ENCODE measurements around the gene SLC22A23. TPM values are rescaled to one million over a fixed set of nuclear protein-coding genes. Genes with fewer than 3 reads are reported as not detected.

SLC22A23 gene
- 7.6 TPM for polyA plus RNA-seq (2013, experiment 1 of 4)
- polyA plus RNA-seq (2013, experiment 2 of 4) = 9.1 TPM
- 7.0 TPM for polyA plus RNA-seq (2013, experiment 3 of 4)
- 7.7 TPM for polyA plus RNA-seq (2013, experiment 4 of 4)

- H3K27ac ChIP-seq (ENCODE audit: insufficient read depth, low read depth, low read length, poor library complexity, severe bottlenecking) = no peak within 1 kb of the TSS
- peaks cover 24% of the 10 kb centered on the region for H3K4me1 ChIP-seq (ENCODE audit: control insufficient read depth, insufficient read depth, low read length)
- no peaks in the 10 kb centered on the region for H3K36me3 ChIP-seq (ENCODE audit: control insufficient read depth, insufficient read depth, low read length)
- H3K4me3 ChIP-seq (ENCODE audit: insufficient read depth, low read depth, low read length) = peak within 1 kb of the TSS; percentile 47
- no peaks in the 10 kb centered on the region for H3K9me3 ChIP-seq (ENCODE audit: control insufficient read depth, low read length)
- WGBS, 2 experiments = 0% methylated on average over 92 to 94 of the region's 97 CpGs
- peaks cover 59% of the 10 kb centered on the region for H3K27me3 ChIP-seq (ENCODE audit: control insufficient read depth, insufficient read depth, low read length, poor library complexity, severe bottlenecking)
These were observed at the start of gene SLC22A23 for GRCh38 chr6:3456898-3457709. Gene SLC22A23, minus strand, starts transcription at chr6:3457050. Its CDS starts 491 bp downstream, at chr6:3456559.

- H3K27me3 ChIP-seq (ENCODE audit: control insufficient read depth, insufficient read depth, low read length, poor library complexity, severe bottlenecking) = no peaks in the 10 kb centered on the region
- 90 to 91% methylated on average over 4 of the region's 4 CpGs for WGBS, 2 experiments
- H3K36me3 ChIP-seq (ENCODE audit: control insufficient read depth, insufficient read depth, low read length) = no peaks in the 10 kb centered on the region
- H3K4me3 ChIP-seq (ENCODE audit: insufficient read depth, low read depth, low read length) = no peak overlapping the region
- no peak overlapping the region for H3K27ac ChIP-seq (ENCODE audit: insufficient read depth, low read depth, low read length, poor library complexity, severe bottlenecking)
- peaks cover 17% of the 10 kb centered on the region for H3K4me1 ChIP-seq (ENCODE audit: control insufficient read depth, insufficient read depth, low read length)
- no peaks in the 10 kb centered on the region for H3K9me3 ChIP-seq (ENCODE audit: control insufficient read depth, low read length)
These were observed 49.4 kb upstream of the SLC22A23 start for GRCh38 chr6:3506200-3506599.

DNA sequence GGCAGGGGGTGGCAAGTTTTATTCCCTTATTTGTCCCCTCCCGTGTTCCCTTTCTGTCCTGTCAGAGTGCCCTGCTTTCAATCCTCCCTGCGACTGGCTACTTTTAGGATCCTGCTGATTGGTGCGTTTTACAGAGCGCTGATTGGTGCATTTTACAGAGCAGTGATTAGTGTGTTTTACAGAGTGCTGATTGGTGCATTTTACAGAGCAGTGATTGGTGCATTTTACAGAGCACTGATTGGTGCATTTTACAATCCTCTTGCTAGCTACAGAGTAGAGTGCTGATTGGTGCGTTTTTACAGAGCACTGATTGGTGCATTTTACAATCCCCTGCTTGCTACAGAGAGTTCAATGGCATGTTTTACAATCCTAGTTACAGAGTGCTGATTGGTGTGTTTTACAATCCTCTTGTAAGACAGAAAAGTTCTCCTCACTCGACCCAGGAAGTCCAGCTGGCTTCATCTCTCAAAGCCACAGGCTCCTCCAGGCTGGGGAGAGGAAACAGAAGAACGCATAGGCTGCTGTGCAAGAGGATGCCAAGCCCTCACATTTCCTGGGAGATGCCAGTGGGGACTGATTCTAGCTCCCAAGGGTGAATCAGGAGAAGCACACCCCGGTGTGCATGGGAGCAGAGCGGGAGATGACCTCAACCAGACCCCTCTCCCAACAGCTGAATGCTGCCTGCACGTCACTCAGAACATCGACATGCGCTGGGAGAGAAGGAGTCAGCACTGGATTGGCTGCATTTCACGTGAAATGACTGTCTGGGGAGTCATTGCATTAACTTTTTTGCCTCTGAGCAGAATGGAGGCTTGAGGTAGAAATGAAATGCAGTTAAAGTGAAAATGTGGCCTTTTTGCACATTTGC is 48.3 kb upstream of the SLC22A23 start:
- Histone ChIP-seq H3K9me3 (ENCODE audit: control insufficient read depth, low read length) (no peaks in the 10 kb centered on the region), H3K4me3 (ENCODE audit: insufficient read depth, low read depth, low read length) (no peak overlapping the region), H3K27me3 (ENCODE audit: control insufficient read depth, insufficient read depth, low read length, poor library complexity, severe bottlenecking) (no peaks in the 10 kb centered on the region), H3K36me3 (ENCODE audit: control insufficient read depth, insufficient read depth, low read length) (no peaks in the 10 kb centered on the region), H3K27ac (ENCODE audit: insufficient read depth, low read depth, low read length, poor library complexity, severe bottlenecking) (no peak overlapping the region), H3K4me1 (ENCODE audit: control insufficient read depth, insufficient read depth, low read length) (peaks cover 9% of the 10 kb centered on the region)
- WGBS, 2 experiments = 94 to 95% methylated on average over 13 of the region's 13 CpGs

DNA sequence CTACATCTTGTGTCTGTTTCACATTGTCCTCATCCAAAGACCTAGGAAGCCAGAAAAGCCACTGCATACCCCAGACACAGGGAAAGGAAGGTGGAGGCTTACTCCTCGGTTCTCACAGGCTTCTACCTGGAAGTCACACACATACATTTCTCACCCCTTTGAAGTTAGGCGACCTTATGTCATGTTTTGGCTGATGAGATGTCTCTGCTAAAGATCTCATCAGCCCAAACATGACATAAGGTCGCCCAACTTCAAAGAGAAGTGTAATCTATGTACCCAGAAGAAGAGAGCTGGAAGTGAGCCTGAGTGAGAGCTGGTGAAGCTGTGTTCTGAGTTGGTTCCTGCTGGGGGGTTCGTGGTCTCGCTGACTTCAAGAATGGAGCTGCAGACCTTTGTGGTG is 47.5 kb upstream of the SLC22A23 start:
- no peaks in the 10 kb centered on the region for H3K27me3 ChIP-seq (ENCODE audit: control insufficient read depth, insufficient read depth, low read length, poor library complexity, severe bottlenecking)
- H3K4me3 ChIP-seq (ENCODE audit: insufficient read depth, low read depth, low read length) = no peak overlapping the region
- no peaks in the 10 kb centered on the region for H3K36me3 ChIP-seq (ENCODE audit: control insufficient read depth, insufficient read depth, low read length)
- H3K9me3 ChIP-seq (ENCODE audit: control insufficient read depth, low read length) = no peaks in the 10 kb centered on the region
- H3K27ac ChIP-seq (ENCODE audit: insufficient read depth, low read depth, low read length, poor library complexity, severe bottlenecking) = no peak overlapping the region
- WGBS, 2 experiments = 88 to 95% methylated on average over 5 of the region's 5 CpGs
- H3K4me1 ChIP-seq (ENCODE audit: control insufficient read depth, insufficient read depth, low read length) = peaks cover 9% of the 10 kb centered on the region

- no peaks in the 10 kb centered on the region for H3K9me3 ChIP-seq (ENCODE audit: control insufficient read depth, low read length)
- 51 to 62% methylated on average over 6 of the region's 6 CpGs for WGBS, 2 experiments
- no peak overlapping the region for H3K27ac ChIP-seq (ENCODE audit: insufficient read depth, low read depth, low read length, poor library complexity, severe bottlenecking)
- no peaks in the 10 kb centered on the region for H3K27me3 ChIP-seq (ENCODE audit: control insufficient read depth, insufficient read depth, low read length, poor library complexity, severe bottlenecking)
- H3K4me1 ChIP-seq (ENCODE audit: control insufficient read depth, insufficient read depth, low read length) = peaks cover 9% of the 10 kb centered on the region
- no peaks in the 10 kb centered on the region for H3K36me3 ChIP-seq (ENCODE audit: control insufficient read depth, insufficient read depth, low read length)
- no peak overlapping the region for H3K4me3 ChIP-seq (ENCODE audit: insufficient read depth, low read depth, low read length)
These were observed 45.1 kb upstream of the SLC22A23 start for GRCh38 chr6:3501826-3502500.

GRCh38 chr6:3500262-3501014 is 43.6 kb upstream of the SLC22A23 start:
- no peak overlapping the region for H3K4me3 ChIP-seq (ENCODE audit: insufficient read depth, low read depth, low read length)
- 95 to 98% methylated on average over 7 of the region's 7 CpGs for WGBS, 2 experiments
- H3K9me3 ChIP-seq (ENCODE audit: control insufficient read depth, low read length) = no peaks in the 10 kb centered on the region
- no peak overlapping the region for H3K27ac ChIP-seq (ENCODE audit: insufficient read depth, low read depth, low read length, poor library complexity, severe bottlenecking)
- no peaks in the 10 kb centered on the region for H3K27me3 ChIP-seq (ENCODE audit: control insufficient read depth, insufficient read depth, low read length, poor library complexity, severe bottlenecking)
- H3K36me3 ChIP-seq (ENCODE audit: control insufficient read depth, insufficient read depth, low read length) = no peaks in the 10 kb centered on the region
- H3K4me1 ChIP-seq (ENCODE audit: control insufficient read depth, insufficient read depth, low read length) = peaks cover 9% of the 10 kb centered on the region

- WGBS, 2 experiments = 91 to 93% methylated on average over 1 of the region's 1 CpG
These were observed 42.8 kb upstream of the SLC22A23 start for GRCh38 chr6:3499603-3500002.

GRCh38 chr6:3496395-3496794 is 39.5 kb upstream of the SLC22A23 start:
- no peaks in the 10 kb centered on the region for H3K36me3 ChIP-seq (ENCODE audit: control insufficient read depth, insufficient read depth, low read length)
- 100% methylated on average over 1 of the region's 1 CpG for WGBS, 2 experiments
- H3K4me3 ChIP-seq (ENCODE audit: insufficient read depth, low read depth, low read length) = no peak overlapping the region
- no peak overlapping the region for H3K27ac ChIP-seq (ENCODE audit: insufficient read depth, low read depth, low read length, poor library complexity, severe bottlenecking)
- H3K27me3 ChIP-seq (ENCODE audit: control insufficient read depth, insufficient read depth, low read length, poor library complexity, severe bottlenecking) = no peaks in the 10 kb centered on the region
- H3K4me1 ChIP-seq (ENCODE audit: control insufficient read depth, insufficient read depth, low read length) = no peaks in the 10 kb centered on the region
- no peaks in the 10 kb centered on the region for H3K9me3 ChIP-seq (ENCODE audit: control insufficient read depth, low read length)

More at GRCh38 chr6:3499603-3500002, 42.8 kb upstream of the SLC22A23 start:
- Histone ChIP-seq H3K4me1 (ENCODE audit: control insufficient read depth, insufficient read depth, low read length) (peaks cover 9% of the 10 kb centered on the region), H3K4me3 (ENCODE audit: insufficient read depth, low read depth, low read length) (no peak overlapping the region), H3K27ac (ENCODE audit: insufficient read depth, low read depth, low read length, poor library complexity, severe bottlenecking) (no peak overlapping the region), H3K27me3 (ENCODE audit: control insufficient read depth, insufficient read depth, low read length, poor library complexity, severe bottlenecking) (no peaks in the 10 kb centered on the region), H3K36me3 (ENCODE audit: control insufficient read depth, insufficient read depth, low read length) (no peaks in the 10 kb centered on the region), H3K9me3 (ENCODE audit: control insufficient read depth, low read length) (no peaks in the 10 kb centered on the region)

DNA sequence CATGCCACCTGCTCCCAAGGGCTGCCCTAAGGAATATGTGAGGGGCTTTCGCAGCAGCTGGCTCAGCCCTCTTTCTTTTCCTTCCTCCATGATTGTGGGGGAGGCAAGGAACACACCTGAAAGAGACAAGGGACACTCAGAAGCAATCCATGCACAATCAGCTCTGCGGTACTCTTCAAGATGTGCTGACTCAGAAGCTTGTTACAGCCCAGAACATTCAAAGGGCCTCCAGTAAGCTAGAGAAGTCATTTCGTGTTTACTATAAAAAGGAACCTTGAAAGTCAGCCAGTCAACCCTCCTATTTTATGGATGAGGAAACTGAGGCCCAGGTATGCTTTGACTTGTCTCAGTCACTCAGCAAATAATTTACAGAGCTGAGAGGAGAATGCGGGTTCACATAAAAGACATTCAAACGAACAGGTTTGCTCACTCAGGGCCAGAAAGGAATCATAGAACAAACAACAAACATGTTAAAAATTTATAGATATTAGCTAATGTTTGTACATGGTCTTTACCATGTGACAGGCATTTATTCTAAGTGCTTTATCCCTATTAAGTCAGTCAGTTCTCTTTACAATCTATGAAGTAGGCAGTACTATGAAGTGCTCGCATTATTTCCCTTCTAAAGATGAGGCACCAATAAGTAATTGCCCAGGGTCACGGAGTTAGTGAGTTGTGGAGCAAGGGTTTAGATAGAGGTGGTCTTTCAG is 37.7 kb upstream of the SLC22A23 start:
- peaks cover 5% of the 10 kb centered on the region for H3K4me1 ChIP-seq (ENCODE audit: control insufficient read depth, insufficient read depth, low read length)
- H3K27me3 ChIP-seq (ENCODE audit: control insufficient read depth, insufficient read depth, low read length, poor library complexity, severe bottlenecking) = no peaks in the 10 kb centered on the region
- no peak overlapping the region for H3K27ac ChIP-seq (ENCODE audit: insufficient read depth, low read depth, low read length, poor library complexity, severe bottlenecking)
- WGBS, 2 experiments = 89 to 91% methylated on average over 7 of the region's 7 CpGs
- no peaks in the 10 kb centered on the region for H3K9me3 ChIP-seq (ENCODE audit: control insufficient read depth, low read length)
- no peak overlapping the region for H3K4me3 ChIP-seq (ENCODE audit: insufficient read depth, low read depth, low read length)
- no peaks in the 10 kb centered on the region for H3K36me3 ChIP-seq (ENCODE audit: control insufficient read depth, insufficient read depth, low read length)

All from ectodermal cell (in vitro differentiated cells).